Fibroblast of gingiva (primary cell): ENCODE data around the gene RACGAP1.
A peak's percentile ranks its signal among the peaks of the same experiment; 100 is the strongest.

Experiments
- DNase-seq: peaks from one replicate; pipeline ENCODE4 v3.0.0-alpha.2; 2011; ENCODE audit warnings: low read depth

The RACGAP1 gene

DNA sequence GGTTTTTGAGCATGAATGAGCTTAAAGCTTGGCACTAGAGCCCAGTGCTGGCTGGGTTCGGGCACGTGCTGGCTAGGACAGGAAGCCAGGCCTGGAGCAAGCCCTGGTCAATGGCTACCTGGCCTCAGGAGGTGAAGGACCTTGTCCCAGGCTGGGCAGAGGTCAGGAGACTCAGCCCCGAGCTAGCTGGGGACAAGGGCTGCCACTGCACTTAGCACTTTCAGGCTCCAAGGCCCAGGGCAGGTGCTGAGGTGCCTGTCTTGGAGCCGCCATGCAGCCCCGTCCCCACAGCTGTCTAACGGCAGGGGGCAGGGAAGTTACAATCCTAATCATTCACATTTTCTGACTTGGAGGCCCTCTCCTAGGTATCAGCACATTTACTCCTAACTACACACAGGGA, 56.8 kb downstream of the RACGAP1 start:
- no peak for DNase-seq

DNA sequence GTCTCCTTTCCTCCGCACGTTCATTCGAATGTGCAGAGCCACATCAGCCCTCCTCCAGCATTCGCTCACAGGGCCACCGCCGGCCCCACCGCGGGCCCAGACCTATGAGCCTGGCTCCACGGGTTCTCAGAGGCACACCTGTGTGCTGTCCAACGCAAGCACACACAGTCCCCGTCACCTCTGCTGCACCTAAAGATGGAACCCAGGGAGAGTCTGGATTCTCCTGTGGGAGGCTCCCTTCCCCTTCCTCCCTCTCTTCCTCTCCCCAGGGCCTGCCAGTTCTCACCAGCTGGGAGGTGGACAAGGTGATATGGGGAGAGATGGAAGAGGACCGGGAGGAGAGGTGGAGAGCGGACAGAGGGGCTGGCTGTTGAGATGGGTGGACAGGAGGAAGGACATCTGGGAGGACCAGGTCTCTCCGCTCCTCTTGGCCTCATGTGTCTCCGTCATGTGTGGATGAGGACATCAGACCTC, 57.5 kb downstream of the RACGAP1 start:
- no peak for DNase-seq

DNA sequence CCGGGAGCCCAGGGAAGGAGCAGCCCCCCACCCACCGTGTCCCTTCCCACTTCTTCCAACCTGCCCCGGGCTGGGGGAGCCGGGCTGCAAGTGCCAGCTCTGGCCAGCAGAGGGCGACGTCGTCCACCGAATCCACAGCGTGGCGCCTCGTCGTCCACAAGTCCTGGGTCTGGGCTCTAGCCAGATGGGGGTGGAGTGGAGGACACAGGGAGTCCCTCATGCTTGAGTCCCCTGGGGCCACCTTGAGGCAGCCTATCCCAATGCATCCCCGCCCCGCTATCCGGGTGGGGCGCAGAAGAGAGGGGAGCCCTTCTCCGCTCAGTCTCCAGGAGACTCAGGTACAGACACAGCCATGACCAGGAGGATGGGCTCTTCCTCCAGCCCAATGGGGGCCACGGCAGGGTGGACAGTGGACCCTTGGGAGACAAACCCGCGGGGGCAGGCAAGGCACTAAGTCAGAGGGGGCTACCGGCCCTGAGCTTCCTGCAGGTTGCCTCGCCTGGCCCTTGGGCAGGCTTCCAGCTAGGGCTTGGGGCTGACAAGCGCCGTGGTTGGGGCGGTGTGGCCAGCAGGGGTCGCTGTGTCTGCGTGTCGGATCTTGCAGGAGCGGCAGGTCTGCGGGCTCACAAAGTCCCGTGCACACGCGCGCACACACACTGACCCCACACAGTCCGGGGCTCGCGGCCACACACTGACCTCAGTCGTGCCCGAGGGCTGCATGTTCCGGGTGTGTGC, 58.1 kb downstream of the RACGAP1 start:
- peak; percentile 74 for DNase-seq

DNA sequence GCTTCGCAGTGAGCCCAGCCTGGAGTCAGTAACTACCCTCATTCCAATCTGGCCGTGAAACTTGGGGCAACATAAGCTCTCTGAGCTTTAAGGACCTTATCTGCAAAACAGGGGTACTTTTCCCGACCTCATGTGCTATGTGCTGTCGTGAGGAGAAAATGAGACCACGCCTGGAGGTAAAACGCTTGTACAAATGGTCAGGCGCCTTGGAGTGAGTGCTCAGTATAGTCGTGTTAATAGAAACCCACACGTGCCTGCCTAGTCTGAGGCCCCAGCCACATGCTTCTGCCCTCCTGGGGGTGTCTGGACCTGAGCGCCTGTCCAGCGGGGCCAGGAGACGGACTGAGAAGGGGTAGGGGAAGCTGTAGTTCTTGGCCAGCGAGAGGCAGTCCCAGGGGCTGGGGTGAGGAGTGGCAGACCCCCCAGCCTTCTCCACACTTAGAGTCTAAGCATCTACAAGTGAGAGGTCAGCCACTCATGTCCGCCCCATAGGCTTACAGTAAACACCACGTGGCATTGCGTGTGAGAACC, 58.7 kb downstream of the RACGAP1 start:
- DNase-seq = no peak

DNA sequence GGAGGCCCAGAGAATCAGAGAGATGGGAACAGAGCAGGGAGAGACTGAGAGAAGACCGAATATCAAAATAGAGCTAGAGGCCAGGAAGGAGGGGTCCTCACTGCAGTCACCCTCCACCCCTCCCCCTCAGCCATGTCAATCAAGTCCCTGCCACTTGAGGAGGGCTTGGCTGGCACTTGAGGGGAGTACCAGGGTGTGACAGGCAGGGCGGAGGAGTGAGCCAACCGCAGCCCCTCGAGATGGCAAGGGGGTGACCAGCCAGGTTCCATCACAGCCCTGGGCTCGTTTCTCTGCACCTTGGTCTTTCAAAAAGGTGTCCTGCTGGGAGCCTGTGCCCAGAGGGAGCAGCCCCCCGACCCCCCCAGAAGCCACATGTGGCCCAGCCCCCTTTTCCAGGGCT, 59.5 kb downstream of the RACGAP1 start:
- DNase-seq = no peak

DNA sequence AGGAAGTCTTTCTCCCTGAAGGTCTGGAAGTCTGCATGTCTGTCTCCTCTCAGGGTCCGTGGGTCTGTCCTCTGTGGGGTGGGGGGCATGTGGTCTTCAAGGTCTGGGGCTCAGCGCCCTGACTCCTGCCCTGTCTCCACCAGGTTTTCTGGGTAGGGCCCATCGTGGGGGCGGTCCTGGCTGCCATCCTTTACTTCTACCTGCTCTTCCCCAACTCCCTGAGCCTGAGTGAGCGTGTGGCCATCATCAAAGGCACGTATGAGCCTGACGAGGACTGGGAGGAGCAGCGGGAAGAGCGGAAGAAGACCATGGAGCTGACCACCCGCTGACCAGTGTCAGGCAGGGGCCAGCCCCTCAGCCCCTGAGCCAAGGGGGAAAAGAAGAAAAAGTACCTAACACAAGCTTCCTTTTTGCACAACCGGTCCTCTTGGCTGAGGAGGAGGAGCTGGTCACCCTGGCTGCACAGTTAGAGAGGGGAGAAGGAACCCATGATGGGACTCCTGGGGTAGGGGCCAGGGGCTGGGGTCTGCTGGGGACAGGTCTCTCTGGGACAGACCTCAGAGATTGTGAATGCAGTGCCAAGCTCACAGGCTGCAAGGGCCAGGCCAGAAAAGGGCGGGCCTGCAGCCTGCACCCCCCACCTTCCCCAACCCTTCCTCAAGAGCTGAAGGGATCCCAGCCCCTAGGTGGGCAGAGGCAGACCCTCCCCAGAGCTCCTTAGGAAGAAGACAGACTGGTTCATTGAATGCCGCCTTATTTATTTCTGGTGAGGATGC, 60.3 kb downstream of the RACGAP1 start:
- DNase-seq = no peak

DNA sequence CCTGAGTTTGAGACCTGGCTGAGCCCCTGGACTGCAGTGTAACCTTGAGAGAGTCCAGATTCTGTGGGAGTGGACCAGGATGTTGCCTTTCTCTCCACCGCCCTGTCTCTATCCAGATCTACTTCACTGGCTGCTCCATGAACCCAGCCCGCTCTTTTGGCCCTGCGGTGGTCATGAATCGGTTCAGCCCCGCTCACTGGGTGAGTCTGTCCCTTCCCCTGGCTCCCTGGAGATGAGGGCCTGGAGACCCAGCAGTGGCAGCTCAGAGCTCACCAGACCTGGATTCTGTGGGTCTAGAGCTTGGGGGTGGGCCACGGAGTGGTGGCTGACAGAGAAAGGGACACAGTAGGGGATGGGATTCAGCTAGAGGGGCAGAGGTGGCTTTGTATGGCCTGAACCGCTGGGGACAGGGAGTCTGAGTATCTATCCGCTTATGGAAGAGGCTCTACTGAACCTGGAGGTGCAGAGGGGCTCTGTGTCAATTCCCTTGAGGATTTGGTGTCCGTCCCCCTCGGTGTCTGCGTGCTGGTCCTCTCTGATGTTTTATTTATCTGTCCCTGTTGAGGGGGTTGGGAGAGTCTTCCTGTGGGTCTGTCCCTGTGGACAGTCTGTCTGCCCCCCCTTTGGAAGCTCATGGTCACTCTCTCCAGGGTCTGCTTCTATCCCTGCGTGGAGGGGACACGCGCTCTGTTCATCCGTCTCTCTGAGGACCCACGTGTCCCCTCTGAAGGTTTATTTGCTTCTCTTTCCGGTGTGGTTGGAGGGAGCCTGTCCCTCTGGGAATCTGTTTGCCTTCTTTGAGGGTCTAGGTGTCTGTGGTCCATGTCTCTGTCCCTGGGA, 61.1 kb downstream of the RACGAP1 start:
- no peak for DNase-seq

DNA sequence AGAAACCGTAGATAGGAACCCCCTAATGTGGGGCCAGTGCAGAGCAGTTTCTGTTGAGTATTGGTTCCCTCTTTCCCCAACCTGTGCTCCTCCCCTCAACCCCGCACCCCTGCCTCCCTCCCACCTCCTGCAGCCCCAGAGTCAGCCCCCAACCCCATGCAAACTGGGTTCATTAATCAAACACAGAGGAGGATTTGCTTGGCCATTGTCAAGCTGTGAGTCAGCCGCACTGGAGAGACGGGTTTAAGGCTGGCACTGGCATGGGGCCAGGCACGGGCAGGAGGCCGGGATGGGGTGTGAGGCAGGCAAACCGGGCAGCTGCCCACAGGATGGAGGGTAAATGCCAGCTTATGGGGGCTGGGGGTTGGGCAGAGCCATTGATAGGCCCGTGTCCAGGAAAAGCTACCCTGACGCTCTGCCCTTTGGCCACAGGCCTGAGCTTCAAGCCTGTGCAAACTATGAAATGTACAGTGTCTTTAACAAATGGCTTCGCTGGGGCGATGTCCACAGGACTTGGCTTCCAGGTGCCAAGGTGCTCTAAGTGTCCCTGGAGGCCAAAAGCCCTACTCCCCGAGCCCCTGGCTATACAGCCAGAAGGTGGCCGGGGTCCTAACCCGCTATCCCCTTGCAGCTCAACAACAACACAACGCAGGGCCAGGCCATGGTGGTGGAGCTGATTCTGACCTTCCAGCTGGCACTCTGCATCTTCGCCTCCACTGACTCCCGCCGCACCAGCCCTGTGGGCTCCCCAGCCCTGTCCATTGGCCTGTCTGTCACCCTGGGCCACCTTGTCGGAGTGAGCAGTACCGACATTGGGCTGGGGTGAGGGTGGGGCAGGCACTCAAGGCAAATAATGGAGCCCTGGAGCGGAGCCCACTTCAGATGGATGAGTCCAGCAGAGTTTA, 62.2 kb downstream of the RACGAP1 start:
- peak; percentile 42 for DNase-seq

DNA sequence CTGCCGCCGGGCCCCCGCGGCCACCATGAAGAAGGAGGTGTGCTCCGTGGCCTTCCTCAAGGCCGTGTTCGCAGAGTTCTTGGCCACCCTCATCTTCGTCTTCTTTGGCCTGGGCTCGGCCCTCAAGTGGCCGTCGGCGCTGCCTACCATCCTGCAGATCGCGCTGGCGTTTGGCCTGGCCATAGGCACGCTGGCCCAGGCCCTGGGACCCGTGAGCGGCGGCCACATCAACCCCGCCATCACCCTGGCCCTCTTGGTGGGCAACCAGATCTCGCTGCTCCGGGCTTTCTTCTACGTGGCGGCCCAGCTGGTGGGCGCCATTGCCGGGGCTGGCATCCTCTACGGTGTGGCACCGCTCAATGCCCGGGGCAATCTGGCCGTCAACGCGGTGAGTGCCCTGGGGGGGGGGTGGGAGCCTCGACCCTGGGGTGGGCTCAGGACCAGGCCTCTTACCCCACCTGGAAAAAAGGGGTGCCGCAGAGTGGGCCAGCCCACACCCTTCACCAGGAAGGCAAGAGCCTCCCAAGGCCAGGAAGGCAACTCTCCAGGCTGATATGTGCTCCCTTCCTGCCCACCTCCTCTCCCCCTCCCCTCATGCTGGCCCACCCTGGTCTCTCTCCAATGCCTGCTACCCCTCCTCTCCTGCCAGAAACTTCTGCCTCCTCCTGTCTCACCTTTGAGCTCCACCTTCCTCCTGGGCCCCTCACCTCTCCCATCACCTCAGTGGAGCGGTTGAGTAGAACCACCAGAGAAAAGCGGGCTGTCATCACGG, 63.1 kb downstream of the RACGAP1 start:
- no peak for DNase-seq

DNA sequence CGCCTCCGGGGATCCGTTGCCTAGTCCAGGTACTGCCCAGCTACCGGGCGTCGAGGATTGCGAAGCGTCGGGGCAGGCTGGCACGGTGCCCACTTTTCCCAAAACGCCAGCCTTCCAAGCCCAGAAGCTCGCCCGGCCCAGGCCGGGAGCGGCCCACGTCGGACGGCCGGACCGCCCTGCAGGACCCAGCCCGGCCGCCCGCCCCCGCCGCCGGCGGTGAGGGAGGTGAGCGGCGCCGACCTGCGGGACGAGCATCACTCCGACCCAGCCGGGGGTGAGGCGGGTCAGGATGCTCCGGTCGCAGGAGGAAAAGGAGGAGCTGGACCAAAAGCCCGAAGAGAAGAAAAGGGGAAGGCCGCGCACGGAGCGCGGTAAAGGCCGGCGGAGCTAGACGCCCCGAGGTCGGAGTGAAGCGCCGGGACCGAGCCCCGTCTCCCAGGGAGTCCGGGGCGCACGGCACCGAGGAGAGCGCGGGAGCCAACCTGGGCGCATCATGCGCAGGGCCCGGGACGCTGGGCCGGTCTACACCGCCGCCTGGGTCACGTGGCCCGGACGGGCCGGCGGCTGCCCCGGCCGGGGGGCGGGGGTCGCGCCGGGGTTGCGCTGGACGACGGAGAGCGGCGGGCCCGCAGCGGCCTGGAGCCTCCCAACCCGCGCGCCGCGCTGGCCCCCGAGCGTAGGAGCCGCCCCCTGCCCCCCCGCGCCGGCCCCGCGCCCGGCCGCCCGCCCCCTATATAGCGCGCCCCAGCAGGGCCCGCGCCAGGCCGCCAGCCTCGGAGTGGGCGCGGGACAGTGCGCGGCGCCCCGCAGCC, 64.0 kb downstream of the RACGAP1 start, which contains the start of gene AQP5:
TSS of gene AQP5 (plus strand) at position 762 of the 812 bp plus-strand sequence. CDS start 146 bp downstream, outside the sequence.
- DNase-seq = no peak

DNA sequence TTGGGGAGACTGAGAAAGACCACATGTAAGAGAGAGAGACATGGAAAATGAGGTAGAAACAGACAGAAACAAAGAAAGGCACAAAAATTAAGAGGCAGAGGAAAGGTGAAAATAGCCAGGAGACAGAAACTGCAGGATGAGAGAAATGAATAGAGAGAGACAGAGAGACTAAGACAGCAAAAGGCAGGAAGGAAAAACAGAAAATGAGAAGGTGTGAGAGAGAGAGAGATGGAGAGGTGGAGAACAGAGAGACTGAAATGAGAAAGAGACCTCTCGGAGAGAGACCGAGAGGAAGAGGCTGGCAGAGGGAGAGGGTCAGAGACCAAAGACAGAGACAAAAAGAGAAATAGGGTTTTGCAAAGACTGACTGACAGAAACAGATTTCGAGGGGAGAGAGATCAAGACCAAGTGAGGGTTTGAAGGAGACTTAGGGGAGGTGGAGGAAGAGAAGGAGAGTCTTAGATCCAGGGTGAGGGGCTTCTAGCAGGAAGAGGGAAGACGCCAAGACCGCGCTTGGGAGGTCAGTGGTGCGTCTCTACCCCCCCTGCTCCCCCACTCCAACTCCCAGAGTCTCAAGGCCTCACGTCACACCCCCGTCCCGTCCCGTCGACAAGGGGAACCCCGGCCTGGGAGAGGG, 64.7 kb downstream of the RACGAP1 start:
- DNase-seq = no peak

DNA sequence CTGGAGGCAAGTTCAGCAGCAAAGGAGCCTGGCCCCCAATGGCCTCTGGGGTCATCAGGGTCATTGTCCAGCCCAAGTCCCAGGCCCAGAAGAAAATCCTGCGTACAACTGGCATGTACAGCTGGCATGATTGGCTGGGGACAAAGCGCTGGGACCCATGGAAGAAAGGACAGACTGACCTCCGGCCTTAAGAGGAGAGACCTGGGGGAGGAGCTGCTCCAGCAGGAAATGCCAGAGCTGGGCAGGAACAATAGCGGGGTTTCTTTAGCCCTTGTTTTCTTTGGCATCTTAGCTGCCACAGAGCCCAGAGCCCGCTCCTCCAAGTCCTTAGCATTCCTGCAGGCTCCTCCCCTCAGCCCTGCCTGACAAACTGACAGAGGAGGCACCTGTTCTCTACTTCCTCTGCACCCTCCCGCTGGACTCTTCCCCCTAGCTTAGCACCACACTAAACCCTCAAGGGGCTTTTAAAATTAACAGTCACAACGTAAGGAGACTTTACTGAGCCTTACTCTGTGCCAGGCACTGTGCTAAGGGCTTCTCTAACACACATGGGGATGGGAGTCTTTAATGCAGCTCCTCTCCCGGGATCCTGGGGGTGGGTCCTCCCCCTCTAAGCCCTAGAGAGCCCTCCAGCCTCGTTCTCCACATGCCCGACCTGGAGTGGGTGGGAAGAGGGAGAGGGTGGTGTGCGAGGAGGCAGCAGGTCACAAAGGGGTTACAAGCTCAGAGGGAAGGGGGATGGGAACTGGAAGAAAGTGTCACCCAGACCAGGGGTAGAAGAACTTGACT, 65.4 kb downstream of the RACGAP1 start:
- DNase-seq = no peak

DNA sequence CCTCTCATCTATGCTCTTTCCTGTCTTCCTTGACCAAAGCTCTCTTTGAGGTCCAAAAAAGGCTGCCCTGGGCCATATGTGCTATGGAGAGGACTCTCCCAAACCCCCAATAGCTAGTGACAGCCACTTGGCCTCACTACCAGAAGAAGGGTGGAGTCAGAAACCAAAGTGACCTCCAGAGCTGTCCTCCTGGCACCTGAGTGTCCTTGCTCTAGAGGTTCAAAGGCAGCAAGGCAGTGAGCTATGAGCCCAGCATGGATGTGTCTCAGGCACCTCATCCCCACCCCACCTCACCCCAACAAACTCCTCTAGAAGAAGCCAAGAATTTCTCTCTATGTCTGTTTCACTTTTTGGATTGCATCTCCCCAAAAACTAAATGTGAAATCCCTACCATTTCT, 67.7 kb downstream of the RACGAP1 start:
- DNase-seq = no peak

DNA sequence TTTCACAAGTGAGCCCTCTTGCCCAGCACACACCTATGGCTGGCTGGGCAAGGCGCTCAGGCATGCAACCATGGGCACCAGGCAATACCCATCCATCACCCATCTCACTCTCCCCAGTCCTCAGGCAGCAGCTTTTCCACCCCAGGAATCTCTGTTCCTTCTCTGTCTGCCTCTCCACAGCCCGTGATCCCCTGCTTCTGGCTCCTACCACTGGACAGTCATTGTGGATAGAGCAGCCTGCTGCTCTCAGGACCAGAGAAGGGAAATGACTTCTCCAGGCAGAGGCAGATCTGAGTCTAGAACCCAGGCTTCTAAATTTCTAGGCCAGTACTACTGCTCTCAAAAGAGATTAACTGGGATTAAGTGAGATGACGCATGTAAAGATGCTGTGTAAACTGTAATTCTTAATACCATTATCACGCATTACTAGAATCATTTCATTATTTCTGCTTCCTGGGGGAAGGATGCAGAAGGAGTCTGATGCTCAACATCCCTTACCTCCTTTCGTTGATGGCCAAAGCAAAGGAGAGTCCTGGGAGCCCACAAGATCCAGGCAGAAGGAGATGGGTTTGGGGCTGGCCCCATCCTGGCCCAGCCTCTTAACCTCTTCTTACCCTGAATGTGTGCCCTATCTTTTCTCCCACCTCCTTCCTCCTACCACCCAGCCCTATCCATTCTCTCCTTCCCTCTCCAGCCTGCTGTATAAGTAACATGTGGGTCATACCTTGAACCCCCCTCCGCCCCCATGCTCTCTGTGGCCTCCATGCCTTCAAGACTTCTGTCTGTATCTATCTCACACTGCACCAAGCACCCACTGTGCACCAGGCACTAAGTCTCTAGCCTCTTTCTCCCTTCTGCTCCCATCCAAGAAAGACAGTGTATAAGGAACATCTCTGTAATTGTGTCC, 68.4 kb downstream of the RACGAP1 start:
- no peak for DNase-seq

DNA sequence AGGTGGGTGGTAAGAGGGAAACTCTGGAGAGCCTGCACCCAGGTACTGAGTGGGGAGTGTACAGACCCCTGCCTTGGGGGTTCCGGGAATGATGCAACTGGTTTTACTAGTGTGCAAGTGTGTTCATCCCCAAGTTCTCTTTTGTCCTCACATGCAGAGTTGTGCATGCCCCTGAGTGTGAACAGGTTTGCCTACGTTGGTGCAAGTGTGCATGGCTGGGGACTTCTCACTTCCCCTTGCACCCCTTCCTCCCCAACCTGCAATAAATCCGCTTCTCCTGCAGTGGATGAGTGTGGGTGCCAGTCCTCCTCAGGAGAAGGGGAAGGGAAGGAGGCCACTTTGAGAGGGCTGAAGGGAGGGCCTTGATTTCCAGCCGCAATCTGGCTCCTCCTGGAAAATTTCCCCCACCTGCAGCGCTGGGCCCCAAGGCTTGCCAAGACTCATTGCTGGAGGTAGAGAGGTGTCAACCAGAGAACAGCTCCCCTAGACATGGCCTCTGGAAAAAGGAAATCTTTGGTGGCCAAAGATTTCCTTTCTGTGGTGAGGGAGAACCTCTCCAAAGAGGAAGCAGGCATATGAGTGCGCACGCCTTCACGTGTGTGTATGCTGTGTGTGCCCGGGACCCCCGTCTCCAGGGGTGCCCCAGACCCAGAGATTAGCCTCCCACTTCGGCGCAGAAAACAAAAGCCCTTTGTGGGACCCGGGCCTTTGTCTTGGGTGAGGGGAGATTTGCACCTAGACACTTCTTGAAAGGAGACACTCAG, 69.2 kb downstream of the RACGAP1 start:
- DNase-seq = no peak
